K562 (cell line): Measurements from ENCODE around the gene IBA57. TPM values are rescaled to one million over a fixed set of nuclear protein-coding genes. Genes with fewer than 3 reads are reported as not detected.

Experiments used
- BCL6 ChIP-seq: fragments of 250-450 bp; sonication (Bioruptor Pico); IDR thresholded peaks from 2 replicates; pipeline ENCODE4 v1.4.0; 2020
- CREM ChIP-seq: IDR thresholded peaks from 2 replicates; pipeline ENCODE4 v1.6.1; 2014; ENCODE audit warnings: antibody characterized with exemption, low read depth
- CTCF ChIP-seq, 3 experiments: IDR thresholded peaks in 2 of 3; conservative IDR thresholded peaks in 1 of 3; 2 replicates each; pipeline ENCODE4 v1.5.1; 2011 to 2012; ENCODE audit warnings: low read length in 3 of 3, mild to moderate bottlenecking in 3 of 3, control low read depth in 2 of 3, improper control_type of control experiment in 1 of 3, inconsistent platforms in 1 of 3, low read depth in 1 of 3, mixed read lengths in 1 of 3, moderate library complexity in 1 of 3; ENCODE audit not compliant: insufficient read depth in 2 of 3
- ELF2 ChIP-seq: fragments of 250-450 bp; sonication (Bioruptor Pico); IDR thresholded peaks from 2 replicates; pipeline ENCODE4 v1.5.0; 2021; ENCODE audit warnings: mild to moderate bottlenecking
- ETV1 ChIP-seq: fragments of 450-650 bp; conservative IDR thresholded peaks from 2 replicates; pipeline ENCODE4 v1.6.1; 2016; ENCODE audit warnings: missing genetic modification characterization, control low read depth, low read depth, missing compliant biosample characterization
- NFE2 ChIP-seq: IDR thresholded peaks from 2 replicates; pipeline ENCODE4 v1.6.1; 2014; ENCODE audit warnings: antibody characterized with exemption, low read depth
- RBM14 ChIP-seq: fragments of 200-400 bp; formaldehyde crosslinking; IDR thresholded peaks from 2 replicates; pipeline ENCODE4 v1.6.1; 2018; ENCODE audit warnings: low read depth, mild to moderate bottlenecking, low read length, moderate library complexity, borderline replicate concordance; ENCODE audit not compliant: insufficient read depth
- SIN3A ChIP-seq, 2 experiments: fragments of 150-350 bp in 1 of 2; IDR thresholded peaks; 2 replicates each; pipeline ENCODE4 v1.6.1; 2011 to 2016; ENCODE audit warnings: borderline replicate concordance in 2 of 2, low read depth in 2 of 2, low read length in 2 of 2, mild to moderate bottlenecking in 2 of 2, moderate library complexity in 2 of 2; ENCODE audit not compliant: control insufficient read depth in 1 of 2
- TGIF2 ChIP-seq: sonication (generic); formaldehyde crosslinking; IDR thresholded peaks from 2 replicates; pipeline ENCODE4 v1.8.1; 2022; ENCODE audit warnings: mild to moderate bottlenecking, missing genetic modification reagents, moderate library complexity
- THRAP3 ChIP-seq: fragments of 450-650 bp; IDR thresholded peaks from 2 replicates; pipeline ENCODE4 v1.6.1; 2016; ENCODE audit warnings: mild to moderate bottlenecking, inconsistent platforms, borderline replicate concordance
- TRIM24 ChIP-seq, 2 experiments: fragments of 450-650 bp; IDR thresholded peaks; 2 replicates each; pipeline ENCODE4 v1.6.1; 2016
- ZBED1 ChIP-seq: IDR thresholded peaks from 2 replicates; pipeline ENCODE4 v1.6.1; 2014
- ZBTB1 ChIP-seq: sonication (generic); formaldehyde crosslinking; IDR thresholded peaks from 2 replicates; pipeline ENCODE4 v1.8.1; 2023; ENCODE audit warnings: missing genetic modification reagents, low read depth, mild to moderate bottlenecking, borderline replicate concordance
- ZBTB5 ChIP-seq: fragments of 450-650 bp; IDR thresholded peaks from 2 replicates; pipeline ENCODE4 v1.6.1; 2017; ENCODE audit warnings: antibody characterized with exemption
- ZFP36 ChIP-seq: fragments of 150-350 bp; IDR thresholded peaks from 2 replicates; pipeline ENCODE4 v1.6.1; 2018; ENCODE audit warnings: low read length, low read depth; ENCODE audit not compliant: partially characterized antibody
- polyA plus RNA-seq, 8 experiments: library from polyadenylated mRNA; depleted of rRNA in 4 of 8; stranded (reverse) in 5 of 8; unstranded in 3 of 8; fragments of >200 nt; fragmentation: Nextera tagmentation in 2 of 8; fragmentation: Illumina TruSeq in 1 of 8; extraction: Ambion mirVana in 2 of 8; extraction: Trizol in 1 of 8; gene quantifications; 2 replicates each; pipeline versions ENCODE4 v1.2.1 to v1.2.3, GENCODE V29; 2011 to 2014; ENCODE audit warnings: inconsistent platforms in 1 of 8, missing spikeins in 1 of 8
- total RNA-seq, 7 experiments: library from RNA; depleted of rRNA in 6 of 7; stranded (reverse); fragments of >200 nt in 6 of 7; fragmentation: Illumina TruSeq in 2 of 7; extraction: Trizol in 2 of 7; gene quantifications; 2 replicates each; pipeline versions ENCODE4 v1.2.1 to v1.2.3, GENCODE V29; 2011 to 2021; ENCODE audit warnings: low replicate concordance in 1 of 7
- TF ChIP-seq, protein P1 (sequence below): fragments of 200-800 bp; sonication (Bioruptor generic); IDR thresholded peaks from 2 replicates; pipeline ENCODE4 v1.6.1; 2017; ENCODE audit warnings: missing genetic modification characterization, missing compliant biosample characterization
- TF ChIP-seq, protein P2 (sequence below), 3 experiments: fragments of 200-800 bp in 1 of 3; fragments of 250-450 bp in 1 of 3; fragments of 450-650 bp in 1 of 3; sonication (Bioruptor Pico) in 1 of 3; sonication (Bioruptor generic) in 1 of 3; formaldehyde crosslinking in 1 of 3; IDR thresholded peaks; 2 replicates each; pipeline versions ENCODE4 v1.6.1 to v1.8.0; 2016 to 2022; ENCODE audit warnings: mild to moderate bottlenecking in 2 of 3, missing genetic modification characterization in 2 of 3, missing compliant biosample characterization in 1 of 3, moderate library complexity in 1 of 3

IBA57 gene
- total and polyA plus RNA-seq, 9 of the 15 experiments (the other 6 are each of a cell fraction or from before 2014, with no cell fraction given): 0.77 to 15.5 (median 2.7) TPM

- TF ChIP-seq, protein P1, sequence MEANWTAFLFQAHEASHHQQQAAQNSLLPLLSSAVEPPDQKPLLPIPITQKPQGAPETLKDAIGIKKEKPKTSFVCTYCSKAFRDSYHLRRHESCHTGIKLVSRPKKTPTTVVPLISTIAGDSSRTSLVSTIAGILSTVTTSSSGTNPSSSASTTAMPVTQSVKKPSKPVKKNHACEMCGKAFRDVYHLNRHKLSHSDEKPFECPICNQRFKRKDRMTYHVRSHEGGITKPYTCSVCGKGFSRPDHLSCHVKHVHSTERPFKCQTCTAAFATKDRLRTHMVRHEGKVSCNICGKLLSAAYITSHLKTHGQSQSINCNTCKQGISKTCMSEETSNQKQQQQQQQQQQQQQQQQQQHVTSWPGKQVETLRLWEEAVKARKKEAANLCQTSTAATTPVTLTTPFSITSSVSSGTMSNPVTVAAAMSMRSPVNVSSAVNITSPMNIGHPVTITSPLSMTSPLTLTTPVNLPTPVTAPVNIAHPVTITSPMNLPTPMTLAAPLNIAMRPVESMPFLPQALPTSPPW (CRISPR knock-in tag): peak; percentile 85
- no peak for TF ChIP-seq THRAP3
- TF ChIP-seq ETV1: peak; percentile 51
- TF ChIP-seq ZBTB1 (CRISPR knock-in tag): peak; percentile 75
- no peak for TF ChIP-seq ZFP36
- 0 out of 2 replicates have a peak, but pooled peaks have one; percentile 38 for TF ChIP-seq ZBTB5
- TF ChIP-seq CREM: peak; percentile 98
- TF ChIP-seq ZBED1: peak; percentile 99
- peak; percentile 49 to 80 (median 54) for TF ChIP-seq CTCF (IDR thresholded peaks at IDR 0.05 in 2 of 3, conservative IDR thresholded peaks at IDR 0.05 in 1 of 3; ENCODE audit: insufficient read depth in 2 of 3, low read depth in 1 of 3, low read length in 3 of 3)
- TF ChIP-seq SIN3A (IDR thresholded peaks at IDR 0.05; ENCODE audit: borderline replicate concordance in 2 of 2, control insufficient read depth in 1 of 2, low read depth in 2 of 2, low read length in 2 of 2): peak in 1 of 2 experiments; percentile 80; a peak in 1 of 4 replicates
- peak; percentile 95; the same call in 1 of the 2 replicates for TF ChIP-seq RBM14
- peak; percentile 89 for TF ChIP-seq ELF2 (CRISPR knock-in tag)
- TF ChIP-seq TRIM24 (IDR thresholded peaks at IDR 0.05): peak in 1 of 2 experiments; percentile 65; a peak in 2 of 4 replicates
- peak; percentile 71; the same call in 1 of the 2 replicates for TF ChIP-seq TGIF2 (CRISPR knock-in tag)
- no peak for TF ChIP-seq BCL6
- peak; percentile 48; the same call in 1 of the 2 replicates for TF ChIP-seq NFE2
- TF ChIP-seq, protein P2, sequence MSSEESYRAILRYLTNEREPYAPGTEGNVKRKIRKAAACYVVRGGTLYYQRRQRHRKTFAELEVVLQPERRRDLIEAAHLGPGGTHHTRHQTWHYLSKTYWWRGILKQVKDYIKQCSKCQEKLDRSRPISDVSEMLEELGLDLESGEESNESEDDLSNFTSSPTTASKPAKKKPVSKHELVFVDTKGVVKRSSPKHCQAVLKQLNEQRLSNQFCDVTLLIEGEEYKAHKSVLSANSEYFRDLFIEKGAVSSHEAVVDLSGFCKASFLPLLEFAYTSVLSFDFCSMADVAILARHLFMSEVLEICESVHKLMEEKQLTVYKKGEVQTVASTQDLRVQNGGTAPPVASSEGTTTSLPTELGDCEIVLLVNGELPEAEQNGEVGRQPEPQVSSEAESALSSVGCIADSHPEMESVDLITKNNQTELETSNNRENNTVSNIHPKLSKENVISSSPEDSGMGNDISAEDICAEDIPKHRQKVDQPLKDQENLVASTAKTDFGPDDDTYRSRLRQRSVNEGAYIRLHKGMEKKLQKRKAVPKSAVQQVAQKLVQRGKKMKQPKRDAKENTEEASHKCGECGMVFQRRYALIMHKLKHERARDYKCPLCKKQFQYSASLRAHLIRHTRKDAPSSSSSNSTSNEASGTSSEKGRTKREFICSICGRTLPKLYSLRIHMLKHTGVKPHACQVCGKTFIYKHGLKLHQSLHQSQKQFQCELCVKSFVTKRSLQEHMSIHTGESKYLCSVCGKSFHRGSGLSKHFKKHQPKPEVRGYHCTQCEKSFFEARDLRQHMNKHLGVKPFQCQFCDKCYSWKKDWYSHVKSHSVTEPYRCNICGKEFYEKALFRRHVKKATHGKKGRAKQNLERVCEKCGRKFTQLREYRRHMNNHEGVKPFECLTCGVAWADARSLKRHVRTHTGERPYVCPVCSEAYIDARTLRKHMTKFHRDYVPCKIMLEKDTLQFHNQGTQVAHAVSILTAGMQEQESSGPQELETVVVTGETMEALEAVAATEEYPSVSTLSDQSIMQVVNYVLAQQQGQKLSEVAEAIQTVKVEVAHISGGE (CRISPR knock-in tag; IDR thresholded peaks at IDR 0.05): peak in 2 of 3 experiments; percentile 49 to 84; a peak in 3 of 6 replicates
These were observed 25.5 kb upstream of the IBA57 start, which contains the start of gene GUK1 (continued) for GRCh38 chr1:228139931-228140723.
